Measurements from ENCODE around the gene CUX1. TPM values are rescaled to one million over a fixed set of nuclear protein-coding genes. Genes with fewer than 3 reads are reported as not detected.

Gene CUX1
- total and polyA plus RNA-seq, 4 donors, result 40.5 to 138 (median 69.1) TPM

DNA sequence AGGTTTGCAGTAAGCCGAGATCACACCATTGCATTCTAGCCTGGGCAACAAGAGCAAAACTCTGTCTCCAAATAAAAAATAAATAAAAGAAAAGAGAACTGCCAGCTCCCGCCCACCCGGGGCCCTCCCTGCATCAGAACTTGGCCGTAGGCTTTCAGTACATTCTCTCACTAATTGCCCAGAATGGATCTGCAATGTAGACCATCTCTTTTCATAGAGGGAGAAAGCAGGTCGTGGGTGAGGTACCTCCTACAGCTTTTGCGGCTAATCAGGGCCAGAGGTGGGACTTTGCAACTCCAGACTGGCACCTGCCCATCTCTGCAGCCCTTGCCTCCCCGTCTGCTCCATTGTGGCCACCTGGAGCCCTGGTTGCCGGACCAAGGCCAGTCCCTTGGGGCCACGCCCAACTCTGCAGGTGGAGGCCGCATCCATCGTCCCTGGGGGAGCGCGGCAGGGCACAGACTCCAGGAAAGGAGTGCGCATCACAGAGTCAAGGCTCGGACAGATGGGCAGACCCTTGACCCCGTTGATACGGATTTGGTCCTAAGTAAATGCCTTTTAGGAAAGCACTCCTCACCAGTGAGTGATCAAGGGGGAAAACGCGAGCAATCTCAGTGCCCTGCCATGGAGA, 290.2 kb downstream of the CUX1 start:
- Histone ChIP-seq H3K9me3 (ENCODE audit: control insufficient read depth in 4 of 4, insufficient read depth in 3 of 4, low read length in 3 of 4) (no peaks in the 10 kb centered on the region), H3K27ac (ENCODE audit: low read depth in 1 of 2, low read length in 1 of 2) (no peak overlapping the region), H3K9ac (ENCODE audit: insufficient read depth in 1 of 2, low read length in 2 of 2) (no peak overlapping the region), H3K36me3 (ENCODE audit: control insufficient read depth in 4 of 4, insufficient read depth in 4 of 4, low read length in 4 of 4) (peaks cover 7 to 32% (median 18%) of the 10 kb centered on the region in 4 donors), H3K4me3 (no peak overlapping the region), H3K27me3 (ENCODE audit: control insufficient read depth in 3 of 3, insufficient read depth in 3 of 3, low read length in 2 of 3) (no peaks in the 10 kb centered on the region), H3K4me1 (ENCODE audit: control insufficient read depth in 5 of 5, insufficient read depth in 5 of 5, low read length in 5 of 5) (no peaks in the 10 kb centered on the region)
- WGBS, 2 donors, result 94 to 96% methylated on average over 19 of the region's 19 CpGs
- ATAC-seq (ENCODE audit: insufficient read depth, low FRiP score) (no peak), DNase-seq (no peak)
- TF ChIP-seq CTCF (IDR thresholded peaks at IDR 0.05; ENCODE audit: control extremely low read depth, extremely low read depth), result no peak

DNA sequence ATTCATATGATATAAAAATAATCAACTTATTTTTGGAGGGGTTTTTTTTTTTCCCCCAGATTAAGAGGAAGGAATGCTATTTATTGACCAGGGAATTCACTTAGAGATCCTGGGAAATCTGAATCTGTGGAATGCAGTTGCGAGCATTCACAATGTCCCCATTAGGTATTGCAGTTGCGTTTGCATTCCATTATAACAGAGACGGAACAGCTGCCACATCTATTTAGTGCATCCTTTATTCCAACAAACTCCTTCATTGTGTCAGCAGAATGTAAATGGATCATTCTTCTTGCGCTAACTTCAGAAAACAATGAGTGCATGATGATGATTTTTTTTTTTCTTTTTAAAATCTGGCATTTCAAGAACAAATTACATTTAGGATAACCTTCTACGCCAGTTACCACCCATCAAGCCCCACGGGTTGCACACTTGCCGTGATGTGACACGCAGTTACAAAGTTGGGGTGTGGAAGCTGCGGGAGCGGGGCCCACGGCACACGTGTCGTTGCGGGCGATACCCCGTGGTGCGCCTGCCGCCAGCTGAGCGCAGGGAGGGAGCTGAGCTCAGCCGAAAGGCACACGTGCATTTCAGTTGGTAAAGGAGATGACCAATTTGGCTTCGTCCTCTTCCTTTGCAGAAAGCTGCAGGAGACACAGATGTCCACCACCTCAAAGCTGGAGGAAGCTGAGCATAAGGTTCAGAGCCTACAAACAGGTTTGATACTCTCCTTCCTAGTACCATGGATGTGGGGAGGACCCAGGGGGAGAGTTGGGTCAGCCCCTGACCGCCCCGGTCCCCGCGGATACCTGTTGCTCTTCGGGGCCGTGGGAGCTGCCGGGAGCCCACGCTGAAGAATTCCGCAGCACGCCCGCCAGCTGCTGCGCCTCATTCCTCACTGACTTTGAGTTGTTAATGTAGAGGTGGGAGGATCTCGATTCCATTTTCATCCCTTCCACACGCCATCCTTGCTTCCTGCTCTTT, 293.9 kb downstream of the CUX1 start:
- no peaks in the 10 kb centered on the region for H3K4me1 ChIP-seq (ENCODE audit: control insufficient read depth in 5 of 5, insufficient read depth in 5 of 5, low read length in 5 of 5)
- WGBS, 2 donors, result 95 to 97% methylated on average over 36 of the region's 36 CpGs
- ATAC-seq (ENCODE audit: insufficient read depth, low FRiP score) (no peak), DNase-seq (no peak)
- peaks cover 8 to 39% (median 23%) of the 10 kb centered on the region in 4 donors for H3K36me3 ChIP-seq (ENCODE audit: control insufficient read depth in 4 of 4, insufficient read depth in 4 of 4, low read length in 4 of 4)
- no peak overlapping the region for H3K9ac ChIP-seq (ENCODE audit: insufficient read depth in 1 of 2, low read length in 2 of 2)
- H3K27me3 ChIP-seq (ENCODE audit: control insufficient read depth in 3 of 3, insufficient read depth in 3 of 3, low read length in 2 of 3), result no peaks in the 10 kb centered on the region
- no peak overlapping the region for H3K4me3 ChIP-seq
- no peaks in the 10 kb centered on the region for H3K9me3 ChIP-seq (ENCODE audit: control insufficient read depth in 4 of 4, insufficient read depth in 3 of 4, low read length in 3 of 4)
- TF ChIP-seq CTCF (IDR thresholded peaks at IDR 0.05; ENCODE audit: control extremely low read depth, extremely low read depth), result no peak
- H3K27ac ChIP-seq (ENCODE audit: low read depth in 1 of 2, low read length in 1 of 2), result no peak overlapping the region

GRCh38 chr7:102115181-102115580, 297.8 kb downstream of the CUX1 start:
- peaks cover 8 to 34% (median 23%) of the 10 kb centered on the region in 4 donors for H3K36me3 ChIP-seq (ENCODE audit: control insufficient read depth in 4 of 4, insufficient read depth in 4 of 4, low read length in 4 of 4)
- DNase-seq, result no peak
- H3K4me1 ChIP-seq (ENCODE audit: control insufficient read depth in 5 of 5, insufficient read depth in 5 of 5, low read length in 5 of 5), result no peaks in the 10 kb centered on the region
- no peak overlapping the region for H3K9ac ChIP-seq (ENCODE audit: insufficient read depth in 1 of 2, low read length in 2 of 2)
- H3K4me3 ChIP-seq, result no peak overlapping the region
- TF ChIP-seq CTCF (IDR thresholded peaks at IDR 0.05; ENCODE audit: control extremely low read depth, extremely low read depth), result no peak
- no peak for ATAC-seq (ENCODE audit: insufficient read depth, low FRiP score)
- no peaks in the 10 kb centered on the region for H3K9me3 ChIP-seq (ENCODE audit: control insufficient read depth in 4 of 4, insufficient read depth in 3 of 4, low read length in 3 of 4)
- 88 to 98% methylated on average over 7 of the region's 7 CpGs for WGBS, 2 donors
- H3K27ac ChIP-seq (ENCODE audit: low read depth in 1 of 2, low read length in 1 of 2), result no peak overlapping the region
- H3K27me3 ChIP-seq (ENCODE audit: control insufficient read depth in 3 of 3, insufficient read depth in 3 of 3, low read length in 2 of 3), result no peaks in the 10 kb centered on the region
